Stomach smooth muscle (tissue), 2 donors: ENCODE data around the gene SEMA4G.

Source experiments
- H3K27ac ChIP-seq: one replicate; pipeline ENCODE4 v1.7.0; 2013; ENCODE audit warnings: mild to moderate bottlenecking, low read length, inconsistent platforms
- H3K27me3 ChIP-seq, 2 donors: one replicate each; pipeline ENCODE4 v1.7.0; 2013; ENCODE audit warnings: low read length in 2 of 2; ENCODE audit not compliant: insufficient read depth in 2 of 2, control insufficient read depth in 1 of 2
- H3K36me3 ChIP-seq, 2 donors: one replicate each; pipeline ENCODE4 v1.7.0; 2013; ENCODE audit warnings: low read length in 2 of 2; ENCODE audit not compliant: control insufficient read depth in 2 of 2, insufficient read depth in 2 of 2
- H3K4me1 ChIP-seq: one replicate; pipeline ENCODE4 v1.7.0; 2013; ENCODE audit warnings: low read length; ENCODE audit not compliant: control insufficient read depth, insufficient read depth
- H3K4me3 ChIP-seq, 2 donors: one replicate each; pipeline ENCODE4 v1.7.0; 2013; ENCODE audit warnings: low read length in 2 of 2
- H3K9ac ChIP-seq, 2 donors: one replicate each; pipeline ENCODE4 v1.7.0; 2013; ENCODE audit warnings: low read length in 2 of 2, mild to moderate bottlenecking in 1 of 2
- H3K9me3 ChIP-seq, 2 donors: one replicate each; pipeline ENCODE4 v1.7.0; 2013; ENCODE audit warnings: low read length in 2 of 2; ENCODE audit not compliant: control insufficient read depth in 2 of 2
- donor health status: healthy.
- donor health status: Pancreatic carcinoma.

The SEMA4G gene

GRCh38 chr10:101016814-101017213 lies 47.5 kb downstream of the SEMA4G start:
- H3K9ac ChIP-seq: no peak overlapping the region
- no peaks in the 10 kb centered on the region for H3K36me3 ChIP-seq
- H3K4me1 ChIP-seq: peaks cover 29% of the 10 kb centered on the region
- H3K27ac ChIP-seq: no peak overlapping the region
- H3K27me3 ChIP-seq: peaks cover 11 to 31% of the 10 kb centered on the region in 2 donors
- no peaks in the 10 kb centered on the region for H3K9me3 ChIP-seq
- H3K4me3 ChIP-seq: no peak overlapping the region

GRCh38 chr10:101018118-101018599 lies 48.9 kb downstream of the SEMA4G start:
- H3K27ac ChIP-seq: no peak overlapping the region
- no peak overlapping the region for H3K9ac ChIP-seq
- no peaks in the 10 kb centered on the region for H3K36me3 ChIP-seq
- no peaks in the 10 kb centered on the region for H3K9me3 ChIP-seq
- H3K4me1 ChIP-seq: peaks cover 17% of the 10 kb centered on the region
- H3K4me3 ChIP-seq: no peak overlapping the region
- peaks cover 13 to 31% of the 10 kb centered on the region in 2 donors for H3K27me3 ChIP-seq

GRCh38 chr10:101018600-101019439 lies 49.5 kb downstream of the SEMA4G start:
- Histone ChIP-seq H3K4me1 (peaks cover 11% of the 10 kb centered on the region), H3K27ac (no peak overlapping the region), H3K27me3 (peaks cover 13 to 31% of the 10 kb centered on the region in 2 donors), H3K4me3 (no peak overlapping the region), H3K9me3 (no peaks in the 10 kb centered on the region), H3K36me3 (no peaks in the 10 kb centered on the region), H3K9ac (no peak overlapping the region)
